ENCODE measurements around the gene TMEM169.
"Not testable (repeated sequence)": the region's sequence is repeated elsewhere in the genome, so short reads cannot be mapped to it uniquely, and the experiment has no call there.

TMEM169 gene

GRCh38 chr2:216132585-216132984 lies 50.9 kb downstream of the TMEM169 start:
- no peak for DNase-seq (ENCODE audit: extremely low read depth, low read depth)
- H3K4me3 ChIP-seq (replicated peaks; ENCODE audit: low read depth, low read length) = no peak overlapping the region
- no peak for TF ChIP-seq CTCF (IDR thresholded peaks at IDR 0.05; ENCODE audit: low read depth, low read length, missing control alignments)

GRCh38 chr2:216133397-216133796 lies 51.7 kb downstream of the TMEM169 start:
- no peak for TF ChIP-seq CTCF (IDR thresholded peaks at IDR 0.05; ENCODE audit: low read depth, low read length, missing control alignments)
- H3K4me3 ChIP-seq (replicated peaks; ENCODE audit: low read depth, low read length) = no peak overlapping the region
- DNase-seq (ENCODE audit: extremely low read depth, low read depth) = no peak

GRCh38 chr2:216134958-216135541 lies 53.3 kb downstream of the TMEM169 start:
- no peak for DNase-seq (ENCODE audit: extremely low read depth, low read depth)
- TF ChIP-seq CTCF (IDR thresholded peaks at IDR 0.05; ENCODE audit: low read depth, low read length, missing control alignments) = no peak
- H3K4me3 ChIP-seq (replicated peaks; ENCODE audit: low read depth, low read length) = no peak overlapping the region

- no peak for DNase-seq (ENCODE audit: extremely low read depth, low read depth)
- no peak overlapping the region for H3K4me3 ChIP-seq (replicated peaks; ENCODE audit: low read depth, low read length)
- TF ChIP-seq CTCF (IDR thresholded peaks at IDR 0.05; ENCODE audit: low read depth, low read length, missing control alignments) = peak; percentile 30
These were observed 58.2 kb downstream of the TMEM169 start for GRCh38 chr2:216139884-216140283.

- H3K4me3 ChIP-seq (replicated peaks; ENCODE audit: low read depth, low read length); DNase-seq (ENCODE audit: extremely low read depth, low read depth): not testable (repeated sequence)
These were observed 59.8 kb downstream of the TMEM169 start for GRCh38 chr2:216141516-216141915.

- peak; percentile 83 for DNase-seq (ENCODE audit: extremely low read depth, low read depth)
- no peak for TF ChIP-seq CTCF (IDR thresholded peaks at IDR 0.05; ENCODE audit: low read depth, low read length, missing control alignments)
- no peak overlapping the region for H3K4me3 ChIP-seq (replicated peaks; ENCODE audit: low read depth, low read length)
These were observed 60.8 kb downstream of the TMEM169 start for GRCh38 chr2:216142540-216142939.

GRCh38 chr2:216144372-216144771 lies 62.7 kb downstream of the TMEM169 start:
- H3K4me3 ChIP-seq (replicated peaks; ENCODE audit: low read depth, low read length) = no peak overlapping the region
- no peak for DNase-seq (ENCODE audit: extremely low read depth, low read depth)
- TF ChIP-seq CTCF (IDR thresholded peaks at IDR 0.05; ENCODE audit: low read depth, low read length, missing control alignments) = no peak
